H1 (cell line): Measurements from ENCODE around the gene FHAD1. TPM values are rescaled to one million over a fixed set of nuclear protein-coding genes. Genes with fewer than 3 reads are reported as not detected.

Experiments
- CTCF ChIA-PET: fragments of 300-600 bp; sonication (Branson Sonifier 250); formaldehyde crosslinking; loops from one replicate; lab custom pipeline; 2021; ENCODE audit not compliant: partially characterized antibody; lab: Charles Lee
- POLR2A ChIA-PET: fragments of 300-600 bp; sonication (Branson Sonifier 250); formaldehyde crosslinking; loops from one replicate; lab custom pipeline; 2021; ENCODE audit warnings: inconsistent platforms; ENCODE audit not compliant: partially characterized antibody; lab: Charles Lee
- DNase-seq, 2 experiments: peaks; one replicate each; pipeline versions ENCODE4 v3.0.0 to v3.0.0-alpha.2; 2010 to 2022; ENCODE audit warnings: low spot score in 2 of 2, low read depth in 1 of 2, mixed read lengths in 1 of 2
- FAIRE-seq: peaks from 2 replicates; lab custom pipeline; 2011; peaks lifted over from hg19 to GRCh38; lab: Jason Lieb, UNC
- H2AFZ ChIP-seq: 2 replicates; pipeline ENCODE4 v1.8.1; 2012; ENCODE audit warnings: low read length, inconsistent platforms
- H2AK5ac ChIP-seq: 2 replicates; pipeline ENCODE4 v1.6.1; 2013; ENCODE audit warnings: low read depth, low read length
- H2BK120ac ChIP-seq: replicated peaks from 2 replicates; pipeline ENCODE3; 2013; ENCODE audit warnings: low read depth, low read length, inconsistent platforms
- H2BK12ac ChIP-seq: 2 replicates; pipeline ENCODE4 v1.6.1; 2013; ENCODE audit warnings: low read depth, low read length
- H2BK15ac ChIP-seq: 2 replicates; pipeline ENCODE4 v1.6.1; 2013; ENCODE audit warnings: low read length
- H2BK20ac ChIP-seq: 2 replicates; pipeline ENCODE4 v1.6.1; 2013; ENCODE audit warnings: low read length
- H2BK5ac ChIP-seq: 2 replicates; pipeline ENCODE4 v1.6.1; 2013; ENCODE audit warnings: low read depth, low read length
- H3K14ac ChIP-seq: 2 replicates; pipeline ENCODE4 v1.6.1; 2013; ENCODE audit warnings: inconsistent platforms; ENCODE audit not compliant: insufficient read length
- H3K18ac ChIP-seq: 2 replicates; pipeline ENCODE4 v1.6.1; 2013; ENCODE audit warnings: low read length; ENCODE audit errors: extremely low read depth
- H3K23ac ChIP-seq: 2 replicates; pipeline ENCODE4 v1.6.1; 2013; ENCODE audit warnings: inconsistent platforms; ENCODE audit not compliant: insufficient read length
- H3K23me2 ChIP-seq: 2 replicates; pipeline ENCODE4 v1.6.1; 2013; ENCODE audit warnings: low read depth, low read length
- H3K27ac ChIP-seq: 2 replicates; pipeline ENCODE4 v1.6.1; 2011; ENCODE audit warnings: low read depth, low read length, inconsistent platforms
- H3K27me3 ChIP-seq, 4 experiments: replicated peaks in 1 of 4; 1 replicate in 1 of 4; 2 replicates in 3 of 4; pipeline versions ENCODE4 v1.6.1 to v1.8.1; 2011 to 2013; ENCODE audit warnings: low read length in 3 of 4, mild to moderate bottlenecking in 3 of 4, inconsistent platforms in 2 of 4, mixed read lengths in 2 of 4, moderate library complexity in 1 of 4; ENCODE audit not compliant: control insufficient read depth in 3 of 4, insufficient read depth in 3 of 4; ENCODE audit errors: extremely low read depth in 1 of 4
- H3K36me3 ChIP-seq, 4 experiments: 2 replicates each; pipeline versions ENCODE4 v1.6.1 to v1.8.1; 2011 to 2013; ENCODE audit warnings: mild to moderate bottlenecking in 4 of 4, low read length in 3 of 4, moderate library complexity in 2 of 4, control low read depth in 1 of 4, inconsistent platforms in 1 of 4; ENCODE audit not compliant: insufficient read depth in 4 of 4, control insufficient read depth in 2 of 4
- H3K4ac ChIP-seq: replicated peaks from 2 replicates; pipeline ENCODE3; 2013; ENCODE audit warnings: low read length, low read depth, mixed read lengths, inconsistent platforms; ENCODE audit not compliant: insufficient read length
- H3K4me1 ChIP-seq, 4 experiments: replicated peaks in 1 of 4; 1 replicate in 1 of 4; 2 replicates in 3 of 4; pipeline versions ENCODE4 v1.6.1 to v1.8.1; 2011 to 2013; ENCODE audit warnings: low read length in 3 of 4, inconsistent platforms in 2 of 4, mixed read lengths in 1 of 4; ENCODE audit not compliant: insufficient read depth in 4 of 4, control insufficient read depth in 3 of 4
- H3K4me2 ChIP-seq, 2 experiments: 2 replicates each; pipeline versions ENCODE4 v1.6.1 to v1.8.1; 2011 to 2013; ENCODE audit warnings: low read depth in 2 of 2, low read length in 2 of 2, control low read depth in 1 of 2, inconsistent platforms in 1 of 2, mild to moderate bottlenecking in 1 of 2; ENCODE audit not compliant: insufficient read depth in 1 of 2
- H3K4me3 ChIP-seq, 4 experiments: fragments of 200-600, 300-600 bp in 1 of 4; sonication (generic), shearing (Covaris generic), sonication (Bioruptor Twin) in 1 of 4; 2 replicates each; pipeline versions ENCODE4 v1.5.1 to v1.8.1; 2011 to 2016; ENCODE audit warnings: low read length in 4 of 4, low read depth in 3 of 4, control low read depth in 2 of 4, inconsistent platforms in 2 of 4, mild to moderate bottlenecking in 2 of 4, mixed read lengths in 1 of 4, moderate library complexity in 1 of 4; ENCODE audit not compliant: insufficient read depth in 2 of 4; ENCODE audit errors: extremely low read depth in 1 of 4
- H3K56ac ChIP-seq: replicated peaks from 2 replicates; pipeline ENCODE3; 2013; ENCODE audit warnings: low read depth, mild to moderate bottlenecking, mixed read lengths, low read length, inconsistent platforms; ENCODE audit not compliant: insufficient read length
- H3K79me1 ChIP-seq: 2 replicates; pipeline ENCODE4 v1.6.1; 2013; ENCODE audit warnings: low read depth, low read length, control low read depth
- H3K79me2 ChIP-seq, 2 experiments: 2 replicates each; pipeline versions ENCODE4 v1.6.1 to v1.8.1; 2012 to 2013; ENCODE audit warnings: low read length in 2 of 2, mild to moderate bottlenecking in 2 of 2, inconsistent platforms in 1 of 2; ENCODE audit not compliant: insufficient read depth in 2 of 2, control insufficient read depth in 1 of 2
- H3K9ac ChIP-seq, 4 experiments: replicated peaks in 1 of 4; 1 replicate in 1 of 4; 2 replicates in 3 of 4; pipeline versions ENCODE4 v1.6.1 to v1.8.1; 2011 to 2013; ENCODE audit warnings: low read depth in 3 of 4, low read length in 3 of 4, control low read depth in 2 of 4, mild to moderate bottlenecking in 2 of 4, moderate library complexity in 2 of 4, inconsistent platforms in 1 of 4; ENCODE audit errors: extremely low read depth in 1 of 4
- H3K9me3 ChIP-seq, 2 experiments: 2 replicates each; pipeline versions ENCODE4 v1.6.1 to v1.8.1; 2012 to 2013; ENCODE audit warnings: mild to moderate bottlenecking in 2 of 2, moderate library complexity in 2 of 2, control low read depth in 1 of 2, inconsistent platforms in 1 of 2, low read depth in 1 of 2, low read length in 1 of 2, mixed read lengths in 1 of 2; ENCODE audit not compliant: insufficient read depth in 2 of 2
- H4K20me1 ChIP-seq, 2 experiments: replicated peaks in 1 of 2; 2 replicates each; pipeline versions ENCODE3 to v1.8.1; 2011 to 2013; ENCODE audit warnings: inconsistent platforms in 2 of 2, low read length in 2 of 2, mild to moderate bottlenecking in 1 of 2; ENCODE audit not compliant: insufficient read depth in 2 of 2, control insufficient read depth in 1 of 2
- H4K5ac ChIP-seq: 2 replicates; pipeline ENCODE4 v1.6.1; 2013; ENCODE audit warnings: low read length, low read depth, mixed read lengths, inconsistent platforms; ENCODE audit not compliant: insufficient read length
- H4K8ac ChIP-seq: 2 replicates; pipeline ENCODE4 v1.8.0; 2013; ENCODE audit warnings: mild to moderate bottlenecking, moderate library complexity, low read length, inconsistent platforms; ENCODE audit not compliant: insufficient read depth; ENCODE audit errors: extremely low read depth
- H4K91ac ChIP-seq: replicated peaks from 2 replicates; pipeline ENCODE3; 2013; ENCODE audit warnings: low read length, mixed read lengths, inconsistent platforms; ENCODE audit not compliant: insufficient read length
- FOSL1 ChIP-seq: IDR thresholded peaks from 2 replicates; pipeline ENCODE4 v1.6.1; 2011; ENCODE audit warnings: mild to moderate bottlenecking, low read depth, low read length, moderate library complexity; ENCODE audit not compliant: insufficient read depth
- GABPA ChIP-seq: IDR thresholded peaks from 2 replicates; pipeline ENCODE4 v1.6.1; 2011; ENCODE audit warnings: mild to moderate bottlenecking, low read length, moderate library complexity, borderline replicate concordance; ENCODE audit not compliant: insufficient read depth
- KDM4A ChIP-seq: IDR thresholded peaks from one replicate; pipeline ENCODE4 v1.7.1; 2012; ENCODE audit warnings: low read depth, mild to moderate bottlenecking, moderate library complexity, low read length, inconsistent platforms; ENCODE audit not compliant: severe bottlenecking
- KDM5A ChIP-seq: fragments of 200-600 bp; IDR thresholded peaks from 2 replicates; pipeline ENCODE4 v1.7.1; 2012; ENCODE audit warnings: mild to moderate bottlenecking, low read length, inconsistent platforms, mixed read lengths
- PHF8 ChIP-seq: fragments of 200-600 bp; sonication (generic); conservative IDR thresholded peaks from 2 replicates; pipeline ENCODE4 v1.7.1; 2012; ENCODE audit warnings: low read depth, mild to moderate bottlenecking, inconsistent platforms, low read length, moderate library complexity
- RBBP5 ChIP-seq: IDR thresholded peaks from 2 replicates; pipeline ENCODE4 v1.7.1; 2012; ENCODE audit warnings: low read depth, mild to moderate bottlenecking, inconsistent platforms, low read length, moderate library complexity, borderline replicate concordance
- TAF7 ChIP-seq: optimal IDR thresholded peaks from 2 replicates; pipeline ENCODE3; 2011; ENCODE audit warnings: low read depth, mild to moderate bottlenecking, inconsistent platforms, low read length, moderate library complexity, borderline replicate concordance
- WGBS, 2 experiments: shearing (Covaris generic) in 1 of 2; methylation state at CpG; one replicate each; pipeline versions ENCODE4 v1.1.6 to v1.1.7; 2013 to 2015; ENCODE audit warnings: low lambda C conversion rate in 2 of 2, mixed read lengths in 2 of 2, inconsistent platforms in 1 of 2, low coverage in 1 of 2, missing lambda C conversion rate in 1 of 2; ENCODE audit not compliant: insufficient replicate concordance in 2 of 2, insufficient coverage in 1 of 2, insufficient read length in 1 of 2; ENCODE audit errors: extremely low coverage in 1 of 2, missing lambda C conversion rate in 1 of 2; 5-methylcytosine and 5-hydroxymethylcytosine counted together
- polyA plus RNA-seq, 7 experiments: library from polyadenylated mRNA; depleted of rRNA in 3 of 7; stranded (reverse) in 5 of 7; unstranded in 2 of 7; fragments of >200 nt in 5 of 7; fragments of 200-250 nt in 2 of 7; gene quantifications; 1 replicate in 5 of 7; 2 replicates in 1 of 7; 4 replicates in 1 of 7; pipeline versions ENCODE4 v1.2.1 to v1.2.3, GENCODE V29; 2011 to 2013; ENCODE audit warnings: missing spikeins in 2 of 7, mixed read lengths in 2 of 7
- total RNA-seq: library from RNA; stranded (reverse); fragmentation: NEBNext Ultra II Directional; extraction: Animal tissue kit (Norgen Biotek cat#: 25700); gene quantifications from 2 replicates; pipeline ENCODE4 v1.2.1, GENCODE V29; 2021
- TF ChIP-seq, protein P1 (sequence below): IDR thresholded peaks from 2 replicates; pipeline ENCODE4 v1.6.1; 2011; ENCODE audit warnings: low read depth, mild to moderate bottlenecking, low read length; ENCODE audit not compliant: insufficient read depth
- TF ChIP-seq, protein P2 (sequence below), 3 experiments: IDR thresholded peaks; 1 replicate in 2 of 3; 2 replicates in 1 of 3; pipeline versions ENCODE4 v1.5.1 to v1.6.1; 2011; ENCODE audit warnings: low read length in 3 of 3, mild to moderate bottlenecking in 3 of 3, inconsistent platforms in 2 of 3, low read depth in 1 of 3, moderate library complexity in 1 of 3; ENCODE audit not compliant: insufficient read depth in 1 of 3; ENCODE audit errors: control extremely low read depth in 1 of 3

FHAD1 gene
- total and polyA plus RNA-seq, 2 of the 8 experiments (the other 6 are each of a cell fraction or from before 2014, with no cell fraction given) = 0.39 to 0.69 TPM

DNA sequence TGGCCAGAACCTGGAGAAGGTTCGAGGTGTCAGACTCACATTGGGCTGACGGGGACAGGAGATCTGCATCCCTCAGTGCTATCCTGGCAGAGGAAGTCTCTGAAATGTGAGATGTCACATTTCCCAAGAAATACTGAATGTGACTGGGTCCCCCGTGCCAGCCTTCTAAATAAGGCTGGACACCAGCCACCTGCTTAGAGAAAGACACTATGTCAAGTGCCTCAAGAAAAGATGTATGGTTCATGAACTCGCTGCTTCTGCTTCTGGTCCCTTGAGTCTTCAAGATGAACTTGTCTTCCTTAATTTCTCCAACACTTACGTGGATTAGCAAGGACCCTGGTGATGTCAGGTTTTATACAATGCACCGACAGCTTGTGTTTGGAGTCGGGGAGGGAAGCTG lies 42.1 kb upstream of the FHAD1 start:
- no peak overlapping the region for H3K14ac ChIP-seq
- H3K36me3 ChIP-seq = no peaks in the 10 kb centered on the region
- no peak overlapping the region for H4K5ac ChIP-seq
- H2AFZ ChIP-seq = no peak overlapping the region
- no peak overlapping the region for H2AK5ac ChIP-seq
- H3K9me3 ChIP-seq = no peaks in the 10 kb centered on the region
- H3K18ac ChIP-seq = peak overlapping the region; percentile 55; the same call in 1 of the 2 replicates
- H2BK15ac ChIP-seq = peak overlapping the region; percentile 53
- no peaks in the 10 kb centered on the region; the same call in 1 of the 2 replicates for H3K79me1 ChIP-seq
- no peak overlapping the region for H3K56ac ChIP-seq
- peaks cover 17 to 34% (median 26%) of the 10 kb centered on the region in 4 experiments for H3K4me1 ChIP-seq
- H2BK20ac ChIP-seq = peak overlapping the region; percentile 84
- H3K4me2 ChIP-seq = no peak overlapping the region
- H4K20me1 ChIP-seq = peaks cover 0 to 2% of the 10 kb centered on the region in 2 experiments
- H2BK120ac ChIP-seq = no peak overlapping the region
- H3K4me3 ChIP-seq = no peak overlapping the region
- no peak overlapping the region for H3K23ac ChIP-seq
- peaks cover 0 to 13% of the 10 kb centered on the region in 2 experiments; a peak in 3 of 4 replicates for H3K79me2 ChIP-seq
- no peak overlapping the region for H3K9ac ChIP-seq
- no peak overlapping the region for H4K8ac ChIP-seq
- FAIRE-seq = no peak
- ChIA-PET POLR2A (no interaction called here), CTCF (interaction anchor here (1.0 to 2.3 kb wide), 9 partner anchors 10 to 94 kb away, joined by 3 to 10 read pairs (median 6); no protein-coding TSS in a partner anchor)
- peak overlapping the region; percentile 37; the same call in 1 of the 2 replicates for H2BK5ac ChIP-seq
- peak overlapping the region; percentile 52 for H4K91ac ChIP-seq
- H3K4ac ChIP-seq = no peak overlapping the region
- H3K27ac ChIP-seq = no peak overlapping the region
- no peak for DNase-seq
- H3K23me2 ChIP-seq = peaks cover 9% of the 10 kb centered on the region
- H3K27me3 ChIP-seq = no peaks in the 10 kb centered on the region
- H2BK12ac ChIP-seq = peak overlapping the region; percentile 72; the same call in 1 of the 2 replicates
- WGBS, 2 experiments = 84% methylated on average over 7 of the region's 7 CpGs; no CpG with 5 or more reads in 1 of the 2 experiments
- TF ChIP-seq, protein P1, sequence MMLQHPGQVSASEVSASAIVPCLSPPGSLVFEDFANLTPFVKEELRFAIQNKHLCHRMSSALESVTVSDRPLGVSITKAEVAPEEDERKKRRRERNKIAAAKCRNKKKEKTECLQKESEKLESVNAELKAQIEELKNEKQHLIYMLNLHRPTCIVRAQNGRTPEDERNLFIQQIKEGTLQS = no peak
- TF ChIP-seq, protein P2, sequence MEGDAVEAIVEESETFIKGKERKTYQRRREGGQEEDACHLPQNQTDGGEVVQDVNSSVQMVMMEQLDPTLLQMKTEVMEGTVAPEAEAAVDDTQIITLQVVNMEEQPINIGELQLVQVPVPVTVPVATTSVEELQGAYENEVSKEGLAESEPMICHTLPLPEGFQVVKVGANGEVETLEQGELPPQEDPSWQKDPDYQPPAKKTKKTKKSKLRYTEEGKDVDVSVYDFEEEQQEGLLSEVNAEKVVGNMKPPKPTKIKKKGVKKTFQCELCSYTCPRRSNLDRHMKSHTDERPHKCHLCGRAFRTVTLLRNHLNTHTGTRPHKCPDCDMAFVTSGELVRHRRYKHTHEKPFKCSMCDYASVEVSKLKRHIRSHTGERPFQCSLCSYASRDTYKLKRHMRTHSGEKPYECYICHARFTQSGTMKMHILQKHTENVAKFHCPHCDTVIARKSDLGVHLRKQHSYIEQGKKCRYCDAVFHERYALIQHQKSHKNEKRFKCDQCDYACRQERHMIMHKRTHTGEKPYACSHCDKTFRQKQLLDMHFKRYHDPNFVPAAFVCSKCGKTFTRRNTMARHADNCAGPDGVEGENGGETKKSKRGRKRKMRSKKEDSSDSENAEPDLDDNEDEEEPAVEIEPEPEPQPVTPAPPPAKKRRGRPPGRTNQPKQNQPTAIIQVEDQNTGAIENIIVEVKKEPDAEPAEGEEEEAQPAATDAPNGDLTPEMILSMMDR (IDR thresholded peaks at IDR 0.05; ENCODE audit: control extremely low read depth in 1 of 3, insufficient read depth in 1 of 3, low read depth in 1 of 3, low read length in 3 of 3) = no peak
- TF ChIP-seq GABPA (no peak), PHF8 (no peak), KDM5A (no peak), RBBP5 (no peak), TAF7 (no peak), KDM4A (no peak), FOSL1 (no peak)
